HCT116 (cell line): ENCODE measurements around the gene PPP2R5C. TPM values are rescaled to one million over a fixed set of nuclear protein-coding genes. Genes with fewer than 3 reads are reported as not detected.

Source experiments
- ATAC-seq: fragments of 200-7000 bp; cut with Tn5 transposase; 2 replicates; pipeline ENCODE4 v1.9.1; 2020; ENCODE audit warnings: mild to moderate bottlenecking, moderate library complexity
- BruUV-seq: library from RNA; stranded (reverse); fragments of 400-500 nt; replicated peaks from 2 replicates; lab custom pipeline; 2021; lab: Mats Ljungman, UMichigan
- CTCF ChIA-PET: fragments of 300-600 bp; sonication (Branson Sonifier 250); formaldehyde crosslinking; loops from one replicate; lab custom pipeline; 2021; ENCODE audit warnings: antibody characterized with exemption; lab: Charles Lee
- POLR2A ChIA-PET: fragments of 300-600, 350-600 bp; sonication (Branson Sonifier 250); formaldehyde crosslinking; loops from one replicate; lab custom pipeline; 2021; ENCODE audit warnings: antibody characterized with exemption; lab: Charles Lee
- RAD21 ChIA-PET, 2 experiments: fragments of 300-600 bp; sonication (Branson Sonifier 250); formaldehyde crosslinking; loops; one replicate each; lab custom pipeline; 2023; ENCODE audit warnings: low total read pairs in 2 of 2; ENCODE audit not compliant: uncharacterized antibody in 2 of 2, unreplicated experiment in 2 of 2, low non-redundant PET in 1 of 2; lab: Charles Lee
- DNase-seq: peaks from one replicate; pipeline ENCODE4 v3.0.0-alpha.2; 2010; ENCODE audit warnings: low read depth, low spot score
- H2AFZ ChIP-seq: fragments of 200-600 bp; shearing (Covaris generic), sonication (generic); 2 replicates; pipeline ENCODE4 v1.6.1; 2017; ENCODE audit warnings: low read depth, mixed run types, mixed read lengths, antibody characterized with exemption, low read length; ENCODE audit not compliant: poor library complexity, severe bottlenecking
- H3K27ac ChIP-seq: 2 replicates; pipeline ENCODE4 v1.5.1; 2012; ENCODE audit warnings: low read depth, low read length
- H3K27me3 ChIP-seq: fragments of 200-600 bp; sonication (generic); 2 replicates; pipeline ENCODE4 v1.6.1; 2016; ENCODE audit warnings: mixed run types, low read length, mixed read lengths; ENCODE audit not compliant: insufficient read depth
- H3K36me3 ChIP-seq, 2 experiments: fragments of 200-500 bp in 1 of 2; fragments of 200-600 bp in 1 of 2; sonication (Bioruptor generic) in 1 of 2; sonication (generic) in 1 of 2; 2 replicates each; pipeline versions ENCODE4 v1.5.1 to v1.6.1; 2014 to 2016; ENCODE audit warnings: low read length in 2 of 2, inconsistent platforms in 1 of 2, mixed read lengths in 1 of 2, mixed run types in 1 of 2; ENCODE audit not compliant: insufficient read depth in 2 of 2, control insufficient read depth in 1 of 2
- H3K4me1 ChIP-seq, 2 experiments: fragments of 200-600 bp in 1 of 2; sonication (generic) in 1 of 2; 2 replicates each; pipeline versions ENCODE4 v1.5.1 to v1.6.1; 2012 to 2017; ENCODE audit warnings: low read length in 2 of 2, inconsistent platforms in 1 of 2, mild to moderate bottlenecking in 1 of 2, mixed read lengths in 1 of 2, mixed run types in 1 of 2, moderate library complexity in 1 of 2; ENCODE audit not compliant: insufficient read depth in 2 of 2, control insufficient read depth in 1 of 2
- H3K4me2 ChIP-seq: fragments of 200-600 bp; sonication (generic); 2 replicates; pipeline ENCODE4 v1.6.1; 2017; ENCODE audit warnings: mixed run types, low read length, mixed read lengths
- H3K4me3 ChIP-seq, 2 experiments: fragments of 200-600 bp in 1 of 2; sonication (generic) in 1 of 2; replicated peaks in 1 of 2; 2 replicates each; pipeline ENCODE4 v1.5.1; 2011 to 2016; ENCODE audit warnings: low read length in 2 of 2, control low read depth in 1 of 2, low read depth in 1 of 2, mild to moderate bottlenecking in 1 of 2, mixed read lengths in 1 of 2, mixed run types in 1 of 2
- H3K79me2 ChIP-seq: fragments of 200-600 bp; sonication (generic); 2 replicates; pipeline ENCODE4 v1.6.1; 2017; ENCODE audit warnings: mild to moderate bottlenecking, mixed run types, low read length, moderate library complexity, mixed read lengths; ENCODE audit not compliant: insufficient read depth
- H3K9ac ChIP-seq: fragments of 200-600 bp; sonication (generic); 2 replicates; pipeline ENCODE4 v1.6.1; 2016; ENCODE audit warnings: low read length, mixed read lengths
- H3K9me2 ChIP-seq: fragments of 200-600 bp; sonication (generic), shearing (Covaris generic); 2 replicates; pipeline ENCODE4 v1.6.1; 2017; ENCODE audit warnings: mixed run types, mild to moderate bottlenecking, moderate library complexity; ENCODE audit not compliant: insufficient read depth
- H3K9me3 ChIP-seq, 2 experiments: fragments of 200-500 bp in 1 of 2; fragments of 200-600 bp in 1 of 2; sonication (Bioruptor generic) in 1 of 2; sonication (generic) in 1 of 2; 2 replicates each; pipeline ENCODE4 v1.6.1; 2014 to 2017; ENCODE audit warnings: low read length in 2 of 2, mixed read lengths in 2 of 2, inconsistent platforms in 1 of 2, low read depth in 1 of 2, mild to moderate bottlenecking in 1 of 2, mixed run types in 1 of 2, moderate library complexity in 1 of 2; ENCODE audit not compliant: control insufficient read depth in 1 of 2, insufficient read depth in 1 of 2
- H4K20me1 ChIP-seq: fragments of 200-600 bp; sonication (generic), shearing (Covaris generic); 2 replicates; pipeline ENCODE4 v1.6.1; 2017; ENCODE audit warnings: mixed run types, mild to moderate bottlenecking, moderate library complexity; ENCODE audit not compliant: insufficient read depth
- CBX3 ChIP-seq: IDR thresholded peaks from 2 replicates; pipeline ENCODE4 v1.6.1; 2012; ENCODE audit warnings: low read depth
- EGR1 ChIP-seq: IDR thresholded peaks from 2 replicates; pipeline ENCODE4 v1.6.1; 2012; ENCODE audit warnings: low read depth
- MAX ChIP-seq: IDR thresholded peaks from 2 replicates; pipeline ENCODE4 v1.6.1; 2012
- POLR2A ChIP-seq: IDR thresholded peaks from 2 replicates; pipeline ENCODE4 v1.7.0; 2011; ENCODE audit warnings: borderline replicate concordance; ENCODE audit not compliant: insufficient read depth, insufficient read length; ENCODE audit errors: extremely low read depth
- REST ChIP-seq: IDR thresholded peaks from 2 replicates; pipeline ENCODE4 v1.6.1; 2012; ENCODE audit warnings: low read depth
- SIN3A ChIP-seq: IDR thresholded peaks from 2 replicates; pipeline ENCODE4 v1.6.1; 2012; ENCODE audit warnings: low read depth
- SP1 ChIP-seq: IDR thresholded peaks from 2 replicates; pipeline ENCODE4 v1.6.1; 2012; ENCODE audit warnings: low read depth
- SRF ChIP-seq: IDR thresholded peaks from 2 replicates; pipeline ENCODE4 v1.6.1; 2012; ENCODE audit warnings: low read depth
- TCF7L2 ChIP-seq: IDR thresholded peaks from 2 replicates; pipeline ENCODE4 v1.7.0; 2011; ENCODE audit warnings: borderline replicate concordance, inconsistent platforms; ENCODE audit not compliant: insufficient read depth, insufficient read length; ENCODE audit errors: extremely low read depth
- ZNF274 ChIP-seq: fragments of 200-500 bp; sonication (Bioruptor generic); IDR thresholded peaks from 2 replicates; pipeline ENCODE4 v1.6.1; 2014; ENCODE audit warnings: mild to moderate bottlenecking, low read depth, low read length, inconsistent platforms
- intact Hi-C: fragments of 100-400 bp; cut with micrococcal nuclease; formaldehyde crosslinking; loops from 2 replicates; pipeline ENCODE4 v1.10.0; 2022
- total RNA-seq: library from RNA; stranded (reverse); gene quantifications from one replicate; pipeline ENCODE4 v1.2.1, GENCODE V29; 2021; ENCODE audit not compliant: unreplicated experiment

Gene PPP2R5C
- total RNA-seq, 1 experiment from 2014 or later, result 117 TPM

GRCh38 chr14:101808894-101809670 lies 47.6 kb downstream of the PPP2R5C start:
- H3K27ac ChIP-seq, result peak overlapping the region; percentile 82; the same call in 1 of the 2 replicates
- TF ChIP-seq MAX (0 out of 2 replicates have a peak, but pooled peaks have one; percentile 13), SRF (no peak)
- TF ChIP-seq, all 23 proteins: peak for 1
- Histone ChIP-seq H3K79me2 (peaks cover 39% of the 10 kb centered on the region), H3K9me2 (no peaks in the 10 kb centered on the region), H2AFZ (no peak overlapping the region), H3K36me3 (no peaks in the 10 kb centered on the region), H3K9me3 (no peaks in the 10 kb centered on the region), H3K4me3 (peak overlapping the region; percentile 75 to 76), H4K20me1 (no peaks in the 10 kb centered on the region), H3K4me1 (peaks cover 7 to 28% of the 10 kb centered on the region in 2 experiments; a peak in 3 of 4 replicates), H3K4me2 (peak overlapping the region; percentile 67), H3K9ac (peak overlapping the region; percentile 82), H3K27me3 (no peaks in the 10 kb centered on the region)
- no TSS peak for BruUV-seq
- POLR2A ChIA-PET, result interaction anchor here (0.7 to 3.8 kb wide), 9 partner anchors 11 to 139 kb away, joined by 3 to 14 read pairs (median 4); no protein-coding TSS in a partner anchor
- RAD21 ChIA-PET, result no interaction called here
- ATAC-seq, result no peak
- no peak for DNase-seq
- CTCF ChIA-PET, result interaction anchor here (1.2 to 2.4 kb wide), 3 partner anchors 38 to 102 kb away, joined by 3 to 10 read pairs (median 7); no protein-coding TSS in a partner anchor
- intact Hi-C loops, result no loop called here

GRCh38 chr14:101809671-101810514 lies 48.4 kb downstream of the PPP2R5C start:
- Histone ChIP-seq H3K36me3 (no peaks in the 10 kb centered on the region), H2AFZ (no peak overlapping the region), H3K79me2 (peaks cover 47% of the 10 kb centered on the region), H3K4me3 (peak overlapping the region; percentile 75 to 76), H3K27me3 (no peaks in the 10 kb centered on the region), H4K20me1 (no peaks in the 10 kb centered on the region), H3K27ac (peak overlapping the region; percentile 82), H3K9me2 (no peaks in the 10 kb centered on the region), H3K4me1 (peaks cover 7 to 28% of the 10 kb centered on the region in 2 experiments; a peak in 3 of 4 replicates), H3K9ac (peak overlapping the region; percentile 82), H3K9me3 (no peaks in the 10 kb centered on the region), H3K4me2 (peak overlapping the region; percentile 67)
- ATAC-seq, result peak; percentile 92
- ChIA-PET POLR2A (interaction anchor here (0.6 to 3.8 kb wide), 8 partner anchors 12 to 1264 kb away, joined by 3 to 14 read pairs (median 4); no protein-coding TSS in a partner anchor), CTCF (interaction anchor here (1.2 to 2.4 kb wide), 3 partner anchors 38 to 103 kb away, joined by 3 to 10 read pairs (median 7); no protein-coding TSS in a partner anchor), RAD21 (no interaction called here)
- BruUV-seq, result TSS peak; percentile 83
- peak; percentile 91 for DNase-seq
- intact Hi-C loops, result no loop called here
- TF ChIP-seq REST (no peak), ZNF274 (no peak), EGR1 (0 out of 2 replicates have a peak, but pooled peaks have one; percentile 5), TCF7L2 (peak; percentile 15), CBX3 (no peak; the same call in 1 of the 2 replicates), POLR2A (peak; percentile 52), SRF (no peak), SIN3A (peak; percentile 52), SP1 (peak; percentile 60; the same call in 1 of the 2 replicates)
